HepG2 (cell line): ENCODE measurements around the gene GGNBP2. TPM values are rescaled to one million over a fixed set of nuclear protein-coding genes. Genes with fewer than 3 reads are reported as not detected.
A peak's percentile ranks its signal among the peaks of the same experiment; 100 is the strongest.

Experiments
- FOXA3 ChIP-seq: IDR thresholded peaks from 2 replicates; pipeline ENCODE4 v1.6.1; 2016; ENCODE audit warnings: missing genetic modification reagents, missing compliant biosample characterization
- NFKB2 ChIP-seq: sonication (generic); formaldehyde crosslinking; IDR thresholded peaks from 2 replicates; pipeline ENCODE4 v1.4.0; 2020; ENCODE audit warnings: missing genetic modification reagents, borderline replicate concordance
- NKX3-1 ChIP-seq: sonication (generic); formaldehyde crosslinking; IDR thresholded peaks from 2 replicates; pipeline ENCODE4 v1.5.0; 2020; ENCODE audit warnings: missing genetic modification reagents
- NR3C1 ChIP-seq: sonication (generic); formaldehyde crosslinking; IDR thresholded peaks from 2 replicates; pipeline ENCODE4 v1.4.0; 2020; ENCODE audit warnings: missing genetic modification reagents
- PAX8 ChIP-seq: sonication (generic); formaldehyde crosslinking; IDR thresholded peaks from 2 replicates; pipeline ENCODE4 v1.8.0; 2022; ENCODE audit warnings: mild to moderate bottlenecking, missing genetic modification reagents, borderline replicate concordance
- PHF20 ChIP-seq: sonication (generic); formaldehyde crosslinking; IDR thresholded peaks from 2 replicates; pipeline ENCODE4 v1.5.0; 2020; ENCODE audit warnings: mild to moderate bottlenecking, missing genetic modification reagents
- TEAD2 ChIP-seq: sonication (generic); formaldehyde crosslinking; IDR thresholded peaks from 2 replicates; pipeline ENCODE4 v1.9.0; 2021; ENCODE audit warnings: missing genetic modification reagents
- TRIM24 ChIP-seq: sonication (generic); formaldehyde crosslinking; IDR thresholded peaks from 2 replicates; pipeline ENCODE4 v1.8.0; 2022; ENCODE audit warnings: mild to moderate bottlenecking, missing genetic modification reagents
- ZNF317 ChIP-seq: sonication (generic); formaldehyde crosslinking; IDR thresholded peaks from 2 replicates; pipeline ENCODE4 v1.5.0; 2020; ENCODE audit warnings: mild to moderate bottlenecking, missing genetic modification reagents
- ZNF329 ChIP-seq: sonication (generic); formaldehyde crosslinking; IDR thresholded peaks from 2 replicates; pipeline ENCODE4 v1.9.0; 2021; ENCODE audit warnings: low read depth, mild to moderate bottlenecking, missing genetic modification reagents
- ZNF33B ChIP-seq: sonication (generic); formaldehyde crosslinking; IDR thresholded peaks from 2 replicates; pipeline ENCODE4 v1.5.1; 2020; ENCODE audit warnings: mild to moderate bottlenecking, missing genetic modification reagents
- ZNF564 ChIP-seq: sonication (generic); formaldehyde crosslinking; IDR thresholded peaks from 2 replicates; pipeline ENCODE4 v1.8.1; 2023; ENCODE audit warnings: mild to moderate bottlenecking, missing genetic modification reagents
- ZNF709 ChIP-seq: sonication (generic); formaldehyde crosslinking; IDR thresholded peaks from 2 replicates; pipeline ENCODE4 v1.5.0; 2020; ENCODE audit warnings: mild to moderate bottlenecking, missing genetic modification reagents
- ZNF749 ChIP-seq: sonication (generic); formaldehyde crosslinking; IDR thresholded peaks from 2 replicates; pipeline ENCODE4 v1.8.0; 2022; ENCODE audit warnings: mild to moderate bottlenecking, missing genetic modification reagents, moderate library complexity, borderline replicate concordance
- polyA plus RNA-seq, 8 experiments: library from polyadenylated mRNA; depleted of rRNA in 3 of 8; stranded (reverse) in 7 of 8; unstranded in 1 of 8; fragments of >200 nt; fragmentation: Illumina TruSeq in 4 of 8; extraction: Trizol in 4 of 8; gene quantifications; 2 replicates each; pipeline versions ENCODE4 v1.2.1 to v1.2.3, GENCODE V29; 2011 to 2016; ENCODE audit warnings: low read depth in 4 of 8, missing spikeins in 1 of 8, mixed read lengths in 1 of 8; ENCODE audit not compliant: insufficient read depth in 1 of 8
- total RNA-seq, 5 experiments: library from RNA; depleted of rRNA; stranded (reverse); fragments of >200 nt; fragmentation: Illumina TruSeq; extraction: Trizol; gene quantifications; 2 replicates each; pipeline ENCODE4 v1.2.3, GENCODE V29; 2016; ENCODE audit warnings: low read depth in 1 of 5
- TF ChIP-seq, protein P1 (sequence below): sonication (generic); formaldehyde crosslinking; IDR thresholded peaks from one replicate; pipeline ENCODE4 v1.5.1; 2020; ENCODE audit warnings: mild to moderate bottlenecking, missing genetic modification reagents; ENCODE audit errors: not compliant biosample characterization
- TF ChIP-seq, protein P2 (sequence below): sonication (generic); formaldehyde crosslinking; IDR thresholded peaks from 2 replicates; pipeline ENCODE4 v1.5.0; 2020; ENCODE audit warnings: mild to moderate bottlenecking, low read depth, missing genetic modification reagents, borderline replicate concordance
- TF ChIP-seq, protein P3 (sequence below): sonication (generic); formaldehyde crosslinking; IDR thresholded peaks from 2 replicates; pipeline ENCODE4 v1.4.0; 2020; ENCODE audit warnings: mild to moderate bottlenecking, missing genetic modification reagents

The GGNBP2 gene
- total and polyA plus RNA-seq, 2 of the 13 experiments (the other 11 are each of a cell fraction or from before 2014, with no cell fraction given), result 53.3 to 84.2 TPM

DNA sequence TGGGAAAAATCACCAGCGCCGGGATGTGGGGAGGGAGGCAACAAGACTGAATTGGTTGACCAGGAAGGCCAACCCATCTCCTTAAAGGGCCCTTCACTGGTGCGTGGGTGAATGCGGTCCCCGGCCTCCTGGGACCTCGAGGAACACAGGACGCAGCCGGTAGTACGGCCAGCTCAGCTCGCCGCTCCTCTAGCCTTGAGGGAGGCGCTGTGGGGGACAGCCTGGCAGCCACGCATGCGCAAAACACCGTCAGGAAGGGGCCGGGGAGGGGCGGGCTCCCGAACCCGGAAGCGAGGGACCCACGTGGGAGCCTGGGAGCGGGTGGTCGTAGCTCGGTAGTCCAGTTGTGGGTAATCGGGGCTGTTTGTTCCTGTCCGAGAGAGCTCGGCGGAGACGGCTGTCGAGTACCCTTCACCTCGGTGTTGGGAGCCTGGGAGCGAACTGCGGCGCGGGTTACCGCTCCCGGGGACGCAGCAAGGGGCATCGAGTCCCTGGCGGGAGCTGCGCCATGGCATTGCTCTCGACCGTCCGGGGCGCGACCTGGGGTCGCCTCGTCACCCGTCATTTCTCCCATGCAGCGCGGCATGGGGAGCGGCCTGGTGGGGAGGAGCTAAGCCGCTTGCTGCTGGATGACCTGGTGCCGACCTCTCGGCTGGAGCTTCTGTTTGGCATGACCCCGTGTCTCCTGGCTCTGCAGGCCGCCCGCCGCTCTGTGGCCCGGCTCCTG is 56.7 kb downstream of the GGNBP2 start, which contains the start of gene MRM1 (continued):
- TF ChIP-seq, protein P1, sequence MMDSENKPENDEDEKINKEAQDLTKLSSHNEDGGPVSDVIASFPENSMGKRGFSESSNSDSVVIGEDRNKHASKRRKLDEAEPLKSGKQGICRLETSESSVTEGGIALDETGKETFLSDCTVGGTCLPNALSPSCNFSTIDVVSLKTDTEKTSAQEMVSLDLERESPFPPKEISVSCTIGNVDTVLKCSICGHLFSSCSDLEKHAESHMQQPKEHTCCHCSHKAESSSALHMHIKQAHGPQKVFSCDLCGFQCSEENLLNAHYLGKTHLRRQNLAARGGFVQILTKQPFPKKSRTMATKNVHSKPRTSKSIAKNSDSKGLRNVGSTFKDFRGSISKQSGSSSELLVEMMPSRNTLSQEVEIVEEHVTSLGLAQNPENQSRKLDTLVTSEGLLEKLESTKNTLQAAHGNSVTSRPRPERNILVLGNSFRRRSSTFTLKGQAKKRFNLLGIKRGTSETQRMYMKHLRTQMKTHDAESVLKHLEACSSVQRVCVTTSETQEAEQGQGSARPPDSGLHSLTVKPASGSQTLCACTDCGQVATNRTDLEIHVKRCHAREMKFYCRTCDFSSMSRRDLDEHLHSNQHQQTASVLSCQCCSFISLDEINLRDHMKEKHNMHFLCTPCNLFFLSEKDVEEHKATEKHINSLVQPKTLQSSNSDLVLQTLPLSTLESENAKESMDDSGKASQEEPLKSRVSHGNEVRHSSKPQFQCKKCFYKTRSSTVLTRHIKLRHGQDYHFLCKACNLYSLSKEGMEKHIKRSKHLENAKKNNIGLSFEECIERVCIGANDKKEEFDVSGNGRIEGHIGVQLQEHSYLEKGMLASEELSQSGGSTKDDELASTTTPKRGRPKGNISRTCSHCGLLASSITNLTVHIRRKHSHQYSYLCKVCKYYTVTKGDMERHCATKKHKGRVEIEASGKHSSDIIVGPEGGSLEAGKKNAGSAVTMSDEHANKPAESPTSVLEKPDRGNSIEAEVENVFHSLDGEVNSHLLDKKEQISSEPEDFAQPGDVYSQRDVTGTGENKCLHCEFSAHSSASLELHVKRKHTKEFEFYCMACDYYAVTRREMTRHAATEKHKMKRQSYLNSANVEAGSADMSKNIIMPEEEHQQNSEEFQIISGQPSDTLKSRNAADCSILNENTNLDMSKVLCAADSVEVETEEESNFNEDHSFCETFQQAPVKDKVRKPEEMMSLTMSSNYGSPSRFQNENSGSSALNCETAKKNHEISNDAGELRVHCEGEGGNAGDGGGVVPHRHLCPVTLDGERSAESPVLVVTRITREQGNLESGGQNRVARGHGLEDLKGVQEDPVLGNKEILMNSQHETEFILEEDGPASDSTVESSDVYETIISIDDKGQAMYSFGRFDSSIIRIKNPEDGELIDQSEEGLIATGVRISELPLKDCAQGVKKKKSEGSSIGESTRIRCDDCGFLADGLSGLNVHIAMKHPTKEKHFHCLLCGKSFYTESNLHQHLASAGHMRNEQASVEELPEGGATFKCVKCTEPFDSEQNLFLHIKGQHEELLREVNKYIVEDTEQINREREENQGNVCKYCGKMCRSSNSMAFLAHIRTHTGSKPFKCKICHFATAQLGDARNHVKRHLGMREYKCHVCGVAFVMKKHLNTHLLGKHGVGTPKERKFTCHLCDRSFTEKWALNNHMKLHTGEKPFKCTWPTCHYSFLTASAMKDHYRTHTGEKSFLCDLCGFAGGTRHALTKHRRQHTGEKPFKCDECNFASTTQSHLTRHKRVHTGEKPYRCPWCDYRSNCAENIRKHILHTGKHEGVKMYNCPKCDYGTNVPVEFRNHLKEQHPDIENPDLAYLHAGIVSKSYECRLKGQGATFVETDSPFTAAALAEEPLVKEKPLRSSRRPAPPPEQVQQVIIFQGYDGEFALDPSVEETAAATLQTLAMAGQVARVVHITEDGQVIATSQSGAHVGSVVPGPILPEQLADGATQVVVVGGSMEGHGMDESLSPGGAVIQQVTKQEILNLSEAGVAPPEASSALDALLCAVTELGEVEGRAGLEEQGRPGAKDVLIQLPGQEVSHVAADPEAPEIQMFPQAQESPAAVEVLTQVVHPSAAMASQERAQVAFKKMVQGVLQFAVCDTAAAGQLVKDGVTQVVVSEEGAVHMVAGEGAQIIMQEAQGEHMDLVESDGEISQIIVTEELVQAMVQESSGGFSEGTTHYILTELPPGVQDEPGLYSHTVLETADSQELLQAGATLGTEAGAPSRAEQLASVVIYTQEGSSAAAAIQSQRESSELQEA (CRISPR knock-in tag), result peak; percentile 77
- TF ChIP-seq TRIM24 (CRISPR knock-in tag), result no peak
- TF ChIP-seq ZNF709, result 0 out of 2 replicates have a peak, but pooled peaks have one; percentile 38
- peak; percentile 71; the same call in 1 of the 2 replicates for TF ChIP-seq NFKB2 (CRISPR knock-in tag)
- TF ChIP-seq PHF20 (CRISPR knock-in tag), result no peak; the same call in 1 of the 2 replicates
- TF ChIP-seq ZNF317 (CRISPR knock-in tag), result peak; percentile 30; the same call in 1 of the 2 replicates
- peak; percentile 62; the same call in 1 of the 2 replicates for TF ChIP-seq ZNF564 (CRISPR knock-in tag)
- TF ChIP-seq NR3C1 (CRISPR knock-in tag), result no peak
- TF ChIP-seq ZNF329 (CRISPR knock-in tag), result no peak
- TF ChIP-seq ZNF33B (CRISPR knock-in tag), result no peak; the same call in 1 of the 2 replicates
- no peak for TF ChIP-seq NKX3-1 (CRISPR knock-in tag)
- no peak for TF ChIP-seq PAX8 (CRISPR knock-in tag)
- TF ChIP-seq, protein P2, sequence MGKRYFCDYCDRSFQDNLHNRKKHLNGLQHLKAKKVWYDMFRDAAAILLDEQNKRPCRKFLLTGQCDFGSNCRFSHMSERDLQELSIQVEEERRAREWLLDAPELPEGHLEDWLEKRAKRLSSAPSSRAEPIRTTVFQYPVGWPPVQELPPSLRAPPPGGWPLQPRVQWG (CRISPR knock-in tag), result no peak
- TF ChIP-seq TEAD2, result no peak
- peak; percentile 78; the same call in 1 of the 2 replicates for TF ChIP-seq ZNF749 (CRISPR knock-in tag)
- TF ChIP-seq, protein P3, sequence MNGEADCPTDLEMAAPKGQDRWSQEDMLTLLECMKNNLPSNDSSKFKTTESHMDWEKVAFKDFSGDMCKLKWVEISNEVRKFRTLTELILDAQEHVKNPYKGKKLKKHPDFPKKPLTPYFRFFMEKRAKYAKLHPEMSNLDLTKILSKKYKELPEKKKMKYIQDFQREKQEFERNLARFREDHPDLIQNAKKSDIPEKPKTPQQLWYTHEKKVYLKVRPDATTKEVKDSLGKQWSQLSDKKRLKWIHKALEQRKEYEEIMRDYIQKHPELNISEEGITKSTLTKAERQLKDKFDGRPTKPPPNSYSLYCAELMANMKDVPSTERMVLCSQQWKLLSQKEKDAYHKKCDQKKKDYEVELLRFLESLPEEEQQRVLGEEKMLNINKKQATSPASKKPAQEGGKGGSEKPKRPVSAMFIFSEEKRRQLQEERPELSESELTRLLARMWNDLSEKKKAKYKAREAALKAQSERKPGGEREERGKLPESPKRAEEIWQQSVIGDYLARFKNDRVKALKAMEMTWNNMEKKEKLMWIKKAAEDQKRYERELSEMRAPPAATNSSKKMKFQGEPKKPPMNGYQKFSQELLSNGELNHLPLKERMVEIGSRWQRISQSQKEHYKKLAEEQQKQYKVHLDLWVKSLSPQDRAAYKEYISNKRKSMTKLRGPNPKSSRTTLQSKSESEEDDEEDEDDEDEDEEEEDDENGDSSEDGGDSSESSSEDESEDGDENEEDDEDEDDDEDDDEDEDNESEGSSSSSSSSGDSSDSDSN (CRISPR knock-in tag), result peak; percentile 80
- no peak for TF ChIP-seq FOXA3
